Anterior cingulate cortex (tissue), 58 donors: Measurements from ENCODE around the gene MTFMT.
A peak's percentile ranks its signal among the peaks of the same experiment; 100 is the strongest.

Experiments
- DNase-seq, 58 donors: peaks; one replicate each; lab custom pipeline; 2025; lab: John Stamatoyannopoulos, UW

The MTFMT gene

GRCh38 chr15:64990168-64990470 lies 39.3 kb downstream of the MTFMT start:
- no peak for DNase-seq

DNA sequence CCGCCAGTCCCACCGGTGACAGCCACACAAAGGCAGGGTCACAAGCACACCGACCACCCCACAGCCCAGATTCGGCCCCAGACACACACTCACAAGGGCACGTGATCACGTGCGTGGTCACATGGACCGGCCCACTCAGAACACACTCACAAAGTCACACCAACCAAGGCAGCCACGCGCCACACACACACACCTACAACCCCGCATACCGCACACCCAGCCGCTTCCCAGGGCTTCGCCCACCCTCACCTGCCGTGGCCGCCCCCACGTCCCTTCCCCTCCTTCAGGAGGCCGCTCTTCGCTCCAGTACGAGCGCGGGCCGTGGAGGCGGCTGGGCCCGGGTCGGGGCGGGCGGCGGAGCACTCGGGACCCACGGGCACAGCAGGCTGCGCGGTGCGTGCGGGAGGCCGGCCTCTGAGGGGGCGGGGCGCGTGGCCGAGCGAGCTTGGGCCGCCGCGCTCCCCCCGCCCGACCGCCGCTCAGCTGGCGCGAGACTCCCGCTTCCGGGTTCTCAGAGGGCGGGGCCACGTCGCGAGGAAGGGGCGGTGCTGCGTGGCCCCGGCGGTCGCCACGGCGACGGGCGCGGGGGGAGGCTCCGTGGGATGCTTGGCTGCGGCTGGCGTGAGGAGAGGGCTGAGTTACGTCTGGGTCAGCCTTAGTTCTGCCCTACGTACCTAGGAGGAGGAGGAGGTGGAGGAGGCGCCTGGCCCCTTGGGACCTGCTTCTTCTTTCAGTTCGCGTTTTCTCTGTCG lies 39.8 kb downstream of the MTFMT start, which contains the start of gene SPG21:
TSS of gene SPG21 (minus strand) at position 499 of the 752 bp plus-strand sequence. CDS start 6,345 bp downstream, outside the sequence.
- DNase-seq: peak; percentile 19 to 96 (median 87)

DNA sequence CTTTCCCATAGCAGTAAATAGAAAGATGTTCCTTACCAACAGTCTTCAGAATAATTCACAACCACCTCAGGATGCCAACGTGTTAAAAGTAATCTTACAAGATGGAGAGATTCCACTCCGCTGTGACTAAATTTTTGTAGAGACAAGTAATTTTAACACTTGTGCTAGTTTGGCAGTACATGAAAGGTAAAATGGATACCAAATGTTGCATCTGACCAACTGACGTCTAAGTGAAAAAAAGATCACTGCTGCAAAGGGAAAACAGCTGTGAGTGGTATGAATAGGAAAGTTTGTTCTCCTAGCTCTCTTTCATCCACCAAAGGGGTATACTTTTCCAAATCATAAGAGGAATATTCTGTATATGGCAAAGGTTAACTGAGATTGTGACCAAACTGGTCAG lies 42.3 kb downstream of the MTFMT start:
- DNase-seq: no peak

- DNase-seq: no peak
Measured at GRCh38 chr15:64985366-64986033, 43.9 kb downstream of the MTFMT start.

- no peak for DNase-seq
Measured at GRCh38 chr15:64982472-64982871, 47.0 kb downstream of the MTFMT start.

GRCh38 chr15:64981812-64982431 lies 47.5 kb downstream of the MTFMT start:
- no peak for DNase-seq

GRCh38 chr15:64979252-64979710 lies 50.2 kb downstream of the MTFMT start:
- peak in 10 of 58 donors; percentile 1 to 49 (median 24) for DNase-seq

DNA sequence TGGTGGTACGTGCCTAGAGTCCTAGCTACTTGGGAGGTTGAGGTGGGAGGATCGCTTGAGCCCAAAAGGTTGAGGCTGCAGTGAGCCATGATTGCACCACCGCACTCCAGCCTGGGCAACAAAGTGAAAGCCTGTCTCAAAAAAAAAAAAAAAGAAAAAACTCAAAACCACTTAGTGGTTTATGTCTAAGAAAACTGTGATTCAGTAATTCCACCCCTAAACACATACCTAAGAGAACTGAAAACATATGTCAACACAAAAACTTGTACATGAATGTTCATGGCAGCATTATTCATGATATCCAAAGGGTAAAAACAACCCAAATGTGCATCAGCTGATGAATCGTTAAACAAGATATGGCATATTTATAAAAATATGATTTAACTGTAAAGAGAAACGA lies 54.0 kb downstream of the MTFMT start:
- no peak for DNase-seq

DNA sequence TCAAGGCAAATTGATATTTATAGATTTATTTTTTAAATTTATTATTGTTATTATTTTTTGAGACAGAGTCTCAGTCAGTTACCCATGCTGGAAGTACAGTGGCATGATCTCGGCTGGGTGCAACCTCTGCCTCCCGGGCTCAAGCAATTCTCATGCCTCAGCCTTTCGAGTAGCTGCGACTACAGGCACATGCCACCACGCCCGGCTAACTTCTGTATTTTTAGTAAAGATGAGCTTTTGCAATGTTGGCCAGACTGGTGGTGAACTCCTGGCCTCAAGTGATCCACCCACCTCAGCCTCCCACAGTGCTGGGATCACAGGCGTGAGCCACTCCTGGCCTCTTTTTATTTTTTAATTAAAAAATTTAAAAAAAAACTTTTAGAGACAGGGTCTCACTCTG lies 58.7 kb downstream of the MTFMT start:
- DNase-seq: no peak

- DNase-seq: no peak
Measured at GRCh38 chr15:64969401-64969800, 60.0 kb downstream of the MTFMT start.

GRCh38 chr15:64961013-64961412 lies 68.4 kb downstream of the MTFMT start:
- no peak for DNase-seq

DNA sequence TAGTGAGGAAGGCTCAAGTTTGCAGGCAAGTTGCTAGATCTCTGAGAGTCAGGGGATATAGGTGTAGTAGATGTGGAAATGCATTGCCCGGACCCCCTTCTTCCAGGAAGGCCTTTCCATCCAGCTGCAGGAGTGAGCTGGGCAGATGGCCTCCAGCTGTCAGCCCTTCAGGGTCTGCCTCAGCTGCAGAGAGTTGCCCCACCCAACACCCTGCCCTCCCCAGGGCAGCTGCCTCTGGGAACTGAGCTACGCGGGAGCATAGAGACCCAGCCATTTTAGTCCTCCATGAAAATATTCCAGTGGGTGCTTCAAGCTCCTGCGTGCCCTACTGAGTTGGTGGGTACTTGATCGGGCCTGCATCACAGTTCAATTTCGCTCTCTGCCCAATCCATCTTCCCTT lies 69.3 kb downstream of the MTFMT start:
- no peak for DNase-seq

- DNase-seq: no peak
Measured at GRCh38 chr15:64959128-64959527, 70.3 kb downstream of the MTFMT start.

- DNase-seq: no peak
Measured at GRCh38 chr15:64954395-64954794, 75.0 kb downstream of the MTFMT start.

- no peak for DNase-seq
Measured at GRCh38 chr15:64951777-64952418, 77.5 kb downstream of the MTFMT start.
